GM12873 (cell line): ENCODE measurements around the gene BACE2.

Experiments
- TF ChIP-seq, protein P1 (sequence below): IDR thresholded peaks from 2 replicates; pipeline ENCODE4 v1.5.1; 2012; ENCODE audit warnings: low read depth, mild to moderate bottlenecking, moderate library complexity, low read length, control low read depth; ENCODE audit not compliant: insufficient read depth; ENCODE audit errors: missing control alignments

Gene BACE2

DNA sequence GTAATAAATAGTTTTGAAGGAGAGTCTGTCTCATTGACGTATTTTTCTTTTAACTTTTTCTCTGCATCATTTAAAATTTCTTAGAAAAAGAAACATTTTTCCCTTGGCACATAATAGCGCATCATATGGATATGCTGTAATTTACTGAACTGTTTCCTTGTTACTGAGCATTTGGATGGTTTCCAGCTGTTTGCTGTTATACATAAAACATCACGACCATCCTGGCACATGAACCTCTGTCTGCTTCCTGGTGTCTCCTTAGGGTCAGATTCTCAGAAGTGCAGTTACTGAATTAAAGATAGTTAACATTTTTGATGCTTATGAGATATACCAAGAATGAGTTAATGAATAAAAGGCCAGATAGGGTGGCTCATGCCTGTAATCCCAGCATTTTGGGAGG lies 67.2 kb downstream of the BACE2 start:
- TF ChIP-seq, protein P1, sequence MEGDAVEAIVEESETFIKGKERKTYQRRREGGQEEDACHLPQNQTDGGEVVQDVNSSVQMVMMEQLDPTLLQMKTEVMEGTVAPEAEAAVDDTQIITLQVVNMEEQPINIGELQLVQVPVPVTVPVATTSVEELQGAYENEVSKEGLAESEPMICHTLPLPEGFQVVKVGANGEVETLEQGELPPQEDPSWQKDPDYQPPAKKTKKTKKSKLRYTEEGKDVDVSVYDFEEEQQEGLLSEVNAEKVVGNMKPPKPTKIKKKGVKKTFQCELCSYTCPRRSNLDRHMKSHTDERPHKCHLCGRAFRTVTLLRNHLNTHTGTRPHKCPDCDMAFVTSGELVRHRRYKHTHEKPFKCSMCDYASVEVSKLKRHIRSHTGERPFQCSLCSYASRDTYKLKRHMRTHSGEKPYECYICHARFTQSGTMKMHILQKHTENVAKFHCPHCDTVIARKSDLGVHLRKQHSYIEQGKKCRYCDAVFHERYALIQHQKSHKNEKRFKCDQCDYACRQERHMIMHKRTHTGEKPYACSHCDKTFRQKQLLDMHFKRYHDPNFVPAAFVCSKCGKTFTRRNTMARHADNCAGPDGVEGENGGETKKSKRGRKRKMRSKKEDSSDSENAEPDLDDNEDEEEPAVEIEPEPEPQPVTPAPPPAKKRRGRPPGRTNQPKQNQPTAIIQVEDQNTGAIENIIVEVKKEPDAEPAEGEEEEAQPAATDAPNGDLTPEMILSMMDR: no peak

DNA sequence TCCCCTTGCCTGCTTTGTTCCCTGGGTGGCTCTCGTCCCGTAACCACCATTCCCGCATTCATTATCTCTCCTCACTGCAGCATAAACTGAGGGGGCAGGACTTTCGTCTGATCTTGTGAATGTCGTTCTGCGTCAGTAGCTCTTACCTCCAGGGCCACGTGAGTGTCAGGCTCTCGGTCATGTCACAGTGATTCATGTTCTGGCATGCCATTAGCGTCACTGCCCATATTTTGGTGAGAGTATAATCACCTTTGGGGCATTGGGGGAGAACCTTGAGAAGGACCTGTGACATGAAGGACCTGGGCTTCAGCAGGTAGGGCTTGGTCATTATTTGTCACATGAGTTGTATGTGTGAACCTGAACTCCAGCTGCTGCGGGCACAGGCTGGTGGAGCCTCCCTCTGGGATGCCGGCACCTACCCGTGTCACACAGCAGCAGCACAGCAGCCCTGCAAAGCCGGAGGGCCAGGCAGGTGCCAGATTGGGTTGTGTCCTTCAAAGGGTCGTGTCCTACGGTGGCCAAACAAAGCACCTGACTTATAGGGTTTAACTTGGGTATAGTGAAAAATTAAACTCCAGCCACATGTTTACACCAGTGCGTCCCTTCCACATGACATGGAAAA lies 68.5 kb downstream of the BACE2 start:
- TF ChIP-seq, protein P1: no peak

DNA sequence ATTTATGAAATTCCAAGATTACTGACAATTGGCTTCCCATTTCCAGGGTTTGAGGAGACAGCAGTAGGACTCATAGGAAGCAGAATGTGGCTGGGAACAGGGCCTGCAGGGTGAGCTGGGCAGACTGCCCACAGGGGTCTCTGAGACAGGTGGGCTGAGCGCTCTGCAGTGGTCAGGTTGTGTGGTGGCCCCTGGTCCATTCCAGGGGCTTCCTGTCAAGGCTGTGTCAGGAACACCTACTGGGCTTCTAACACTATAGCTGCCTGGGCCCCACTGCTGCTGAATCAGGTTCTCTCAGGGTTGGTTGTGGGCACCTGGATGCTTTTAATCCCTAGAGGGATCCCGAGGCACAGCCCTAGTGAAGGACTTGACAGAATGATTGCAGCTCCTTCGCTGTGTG lies 72.1 kb downstream of the BACE2 start:
- TF ChIP-seq, protein P1: no peak

DNA sequence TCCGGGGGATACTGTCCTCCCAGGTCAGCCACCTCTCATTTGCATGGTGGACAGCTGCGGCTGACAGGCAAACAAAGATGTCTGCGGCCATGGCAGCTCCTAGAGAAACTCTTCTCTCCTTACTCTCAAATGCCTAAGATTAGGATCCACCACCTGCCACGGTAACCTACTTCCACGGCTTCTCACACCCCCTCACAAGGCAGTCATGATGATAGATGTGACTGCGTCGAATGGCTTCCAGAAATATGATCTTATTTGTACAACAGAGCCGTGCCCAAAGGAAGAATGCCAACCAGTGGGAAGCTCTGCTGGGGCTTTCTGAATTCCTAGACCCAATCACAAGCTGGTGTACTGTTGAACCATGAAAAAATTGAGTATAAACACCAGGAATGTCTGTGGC lies 73.4 kb downstream of the BACE2 start:
- TF ChIP-seq, protein P1: no peak

DNA sequence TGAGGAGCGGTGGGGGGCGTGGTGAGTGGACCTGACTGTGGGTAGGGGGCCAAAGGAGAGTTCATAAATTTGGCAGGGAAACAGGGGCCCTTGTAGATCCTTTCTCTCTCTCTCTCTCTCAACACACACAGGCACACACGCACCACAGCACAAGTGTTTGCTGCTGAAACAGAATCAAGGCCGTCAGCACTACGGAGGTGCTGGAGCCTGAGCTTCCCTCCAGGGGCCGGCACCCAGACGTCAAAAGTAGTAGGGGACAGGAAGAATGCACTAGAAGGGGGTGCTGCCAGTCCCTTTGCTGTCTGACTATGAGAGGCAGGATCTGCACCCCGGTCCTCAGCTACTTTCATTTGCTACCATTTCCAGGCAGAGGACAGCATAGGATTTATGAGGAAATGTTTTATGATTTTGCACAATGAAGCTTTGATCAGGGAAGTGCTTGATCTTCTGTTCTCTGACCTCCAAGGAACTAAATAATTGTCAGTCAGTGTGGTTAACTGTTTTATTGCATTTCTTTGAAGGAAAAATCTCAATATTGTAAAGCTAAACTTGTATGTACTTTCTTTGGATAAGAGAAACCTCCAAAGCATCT lies 74.4 kb downstream of the BACE2 start:
- TF ChIP-seq, protein P1: no peak

DNA sequence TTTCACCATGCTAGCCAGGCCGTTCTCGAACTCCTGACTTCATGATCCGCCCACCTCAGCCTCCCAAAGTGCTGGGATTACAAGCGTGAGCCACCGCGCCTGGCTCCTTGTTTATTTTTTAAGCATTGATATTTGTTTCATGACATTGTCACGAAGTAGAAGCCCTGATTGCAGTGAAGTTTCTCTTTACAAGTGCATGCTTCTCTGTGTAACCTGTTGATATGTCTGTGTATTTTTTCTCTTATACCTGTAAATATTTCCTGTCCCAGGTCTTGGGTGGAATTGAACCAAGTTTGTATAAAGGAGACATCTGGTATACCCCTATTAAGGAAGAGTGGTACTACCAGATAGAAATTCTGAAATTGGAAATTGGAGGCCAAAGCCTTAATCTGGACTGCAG lies 75.1 kb downstream of the BACE2 start:
- TF ChIP-seq, protein P1: no peak

DNA sequence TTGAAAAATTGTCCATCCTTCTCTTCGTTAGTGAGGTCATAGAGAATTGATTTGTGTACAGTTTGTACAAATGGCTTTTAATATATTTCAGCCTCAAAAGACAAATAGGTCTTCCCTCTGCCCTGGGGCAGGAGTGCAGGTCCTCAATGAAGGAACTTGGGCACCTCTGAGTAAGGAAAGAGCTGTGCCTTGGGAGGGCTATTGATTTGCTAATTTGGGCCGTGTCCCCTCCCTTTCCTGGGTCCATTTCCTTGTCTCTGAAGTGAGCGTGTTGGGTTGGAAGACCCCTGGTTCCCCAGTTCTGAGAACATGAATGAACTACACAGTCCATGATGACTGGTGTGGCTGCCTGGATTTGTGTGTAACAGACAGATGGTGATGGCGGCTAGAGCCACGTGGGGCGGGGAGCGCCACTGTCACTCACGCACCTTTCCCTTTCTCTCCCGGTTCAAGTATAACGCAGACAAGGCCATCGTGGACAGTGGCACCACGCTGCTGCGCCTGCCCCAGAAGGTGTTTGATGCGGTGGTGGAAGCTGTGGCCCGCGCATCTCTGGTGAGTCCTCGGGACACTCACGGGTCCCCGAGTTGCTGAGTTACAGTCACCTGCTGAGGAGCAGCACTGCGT lies 77.7 kb downstream of the BACE2 start:
- TF ChIP-seq, protein P1: no peak
